ENCODE results near the gene AGAP1. TPM values are rescaled to one million over a fixed set of nuclear protein-coding genes. Genes with fewer than 3 reads are reported as not detected.

Gene AGAP1
- total RNA-seq, 2 donors from 2014 or later, result 19.1 to 20.8 TPM

GRCh38 chr2:236157366-236157765 lies 663.5 kb downstream of the AGAP1 start:
- Histone ChIP-seq H3K27me3 (replicated peaks; ENCODE audit: insufficient read depth) (no peaks in the 10 kb centered on the region), H3K27ac (no peak overlapping the region), H3K4me1 (ENCODE audit: control insufficient read depth in 1 of 2, low read depth in 2 of 2) (no peaks in the 10 kb centered on the region), H3K36me3 (no peaks in the 10 kb centered on the region), H3K4me3 (no peak overlapping the region), H3K9me3 (peaks cover 9% of the 10 kb centered on the region)
- TF ChIP-seq, protein P1, sequence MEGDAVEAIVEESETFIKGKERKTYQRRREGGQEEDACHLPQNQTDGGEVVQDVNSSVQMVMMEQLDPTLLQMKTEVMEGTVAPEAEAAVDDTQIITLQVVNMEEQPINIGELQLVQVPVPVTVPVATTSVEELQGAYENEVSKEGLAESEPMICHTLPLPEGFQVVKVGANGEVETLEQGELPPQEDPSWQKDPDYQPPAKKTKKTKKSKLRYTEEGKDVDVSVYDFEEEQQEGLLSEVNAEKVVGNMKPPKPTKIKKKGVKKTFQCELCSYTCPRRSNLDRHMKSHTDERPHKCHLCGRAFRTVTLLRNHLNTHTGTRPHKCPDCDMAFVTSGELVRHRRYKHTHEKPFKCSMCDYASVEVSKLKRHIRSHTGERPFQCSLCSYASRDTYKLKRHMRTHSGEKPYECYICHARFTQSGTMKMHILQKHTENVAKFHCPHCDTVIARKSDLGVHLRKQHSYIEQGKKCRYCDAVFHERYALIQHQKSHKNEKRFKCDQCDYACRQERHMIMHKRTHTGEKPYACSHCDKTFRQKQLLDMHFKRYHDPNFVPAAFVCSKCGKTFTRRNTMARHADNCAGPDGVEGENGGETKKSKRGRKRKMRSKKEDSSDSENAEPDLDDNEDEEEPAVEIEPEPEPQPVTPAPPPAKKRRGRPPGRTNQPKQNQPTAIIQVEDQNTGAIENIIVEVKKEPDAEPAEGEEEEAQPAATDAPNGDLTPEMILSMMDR (IDR thresholded peaks at IDR 0.05), result no peak
- DNase-seq (ENCODE audit: low spot score) (no peak), ATAC-seq (ENCODE audit: insufficient number of reproducible peaks, low FRiP score, low read depth) (no peak)

DNA sequence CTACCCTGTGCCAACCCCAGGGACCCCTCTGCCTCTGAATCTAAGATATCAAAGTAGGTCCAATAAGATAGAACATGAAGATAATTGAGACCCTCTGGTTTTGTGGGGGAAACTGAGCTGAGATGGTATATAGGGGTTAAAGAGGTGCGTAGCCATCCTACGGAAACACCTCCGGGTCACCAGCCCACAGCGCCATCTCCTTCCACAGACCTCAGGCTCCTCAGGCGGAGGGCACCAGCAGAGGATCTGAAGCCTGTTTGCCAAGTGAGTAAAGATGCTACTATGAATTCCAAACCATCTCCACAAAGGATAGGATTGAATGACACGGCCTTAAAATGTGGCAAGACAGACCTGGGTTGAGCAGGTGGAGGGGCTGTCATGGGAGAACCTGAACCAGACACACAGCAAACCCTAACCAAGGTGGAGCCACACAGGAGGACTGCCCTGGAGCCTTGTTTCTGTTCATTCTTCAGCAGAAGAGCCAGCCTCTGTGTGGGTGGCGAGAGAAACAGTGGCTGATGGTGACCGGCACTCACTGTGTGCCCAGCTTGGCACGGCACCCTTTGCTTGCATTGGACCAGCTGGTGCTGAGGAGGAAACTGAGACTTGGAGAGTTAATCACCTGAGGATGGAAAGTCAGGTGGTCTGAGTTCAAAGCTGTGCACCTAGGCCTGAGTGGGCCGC lies 664.1 kb downstream of the AGAP1 start:
- TF ChIP-seq, protein P1 (IDR thresholded peaks at IDR 0.05), result no peak
- H3K27me3 ChIP-seq (replicated peaks; ENCODE audit: insufficient read depth), result no peaks in the 10 kb centered on the region
- DNase-seq (ENCODE audit: low spot score), result no peak

GRCh38 chr2:236158969-236159777 lies 665.3 kb downstream of the AGAP1 start:
- no peak overlapping the region for H3K4me3 ChIP-seq
- peaks cover under 1% of the 10 kb centered on the region for H3K27me3 ChIP-seq (replicated peaks; ENCODE audit: insufficient read depth)
- H3K4me1 ChIP-seq (ENCODE audit: control insufficient read depth in 1 of 2, low read depth in 2 of 2), result peaks cover 2 to 11% of the 10 kb centered on the region in 2 donors
- TF ChIP-seq, protein P1 (IDR thresholded peaks at IDR 0.05), result no peak
- no peak for ATAC-seq (ENCODE audit: insufficient number of reproducible peaks, low FRiP score, low read depth)
- H3K9me3 ChIP-seq, result no peaks in the 10 kb centered on the region
- DNase-seq (ENCODE audit: low spot score), result no peak
- no peak overlapping the region for H3K27ac ChIP-seq
- H3K36me3 ChIP-seq, result no peaks in the 10 kb centered on the region

More for the DNA sequence above, 664.1 kb downstream of the AGAP1 start:
- Histone ChIP-seq H3K36me3 (no peaks in the 10 kb centered on the region), H3K9me3 (peaks cover 3% of the 10 kb centered on the region), H3K4me1 (ENCODE audit: control insufficient read depth in 1 of 2, low read depth in 2 of 2) (no peaks in the 10 kb centered on the region), H3K27ac (no peak overlapping the region), H3K4me3 (no peak overlapping the region)
- no peak for ATAC-seq (ENCODE audit: insufficient number of reproducible peaks, low FRiP score, low read depth)

DNA sequence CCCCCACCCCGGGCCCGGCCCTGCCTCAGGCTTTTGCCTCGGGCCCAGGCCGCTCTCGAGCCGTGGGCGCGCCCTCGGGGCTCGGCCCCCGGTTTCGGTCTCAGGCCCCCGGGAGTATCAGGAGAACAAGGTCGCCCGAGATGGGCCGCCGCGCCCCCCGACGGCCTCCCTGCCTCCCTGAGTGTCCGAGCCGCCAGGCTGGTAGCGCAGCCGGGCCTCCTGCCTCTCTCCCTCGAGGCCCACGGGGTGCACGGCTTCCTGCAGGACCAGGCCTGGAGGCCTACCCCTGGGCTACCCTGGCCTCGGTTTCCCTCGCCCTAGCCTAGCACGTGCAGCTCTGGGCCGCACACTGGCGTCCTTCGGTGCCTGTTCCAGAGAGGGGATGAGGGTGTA lies 665.9 kb downstream of the AGAP1 start:
- Histone ChIP-seq H3K4me3 (no peak overlapping the region), H3K4me1 (ENCODE audit: control insufficient read depth in 1 of 2, low read depth in 2 of 2) (peaks cover 8 to 17% of the 10 kb centered on the region in 2 donors), H3K36me3 (no peaks in the 10 kb centered on the region), H3K27ac (no peak overlapping the region), H3K27me3 (replicated peaks; ENCODE audit: insufficient read depth) (peaks cover 7% of the 10 kb centered on the region), H3K9me3 (no peaks in the 10 kb centered on the region)
- no peak for ATAC-seq (ENCODE audit: insufficient number of reproducible peaks, low FRiP score, low read depth)
- TF ChIP-seq, protein P1 (IDR thresholded peaks at IDR 0.05), result no peak
- no peak for DNase-seq (ENCODE audit: low spot score)

GRCh38 chr2:236160366-236161081 lies 666.7 kb downstream of the AGAP1 start:
- Histone ChIP-seq H3K27ac (no peak overlapping the region), H3K4me1 (ENCODE audit: control insufficient read depth in 1 of 2, low read depth in 2 of 2) (peaks cover 8 to 20% of the 10 kb centered on the region in 2 donors), H3K4me3 (no peak overlapping the region), H3K9me3 (no peaks in the 10 kb centered on the region), H3K27me3 (replicated peaks; ENCODE audit: insufficient read depth) (peaks cover 14% of the 10 kb centered on the region), H3K36me3 (no peaks in the 10 kb centered on the region)
- ATAC-seq (ENCODE audit: insufficient number of reproducible peaks, low FRiP score, low read depth) (no peak), DNase-seq (ENCODE audit: low spot score) (no peak)
- TF ChIP-seq, protein P1 (IDR thresholded peaks at IDR 0.05), result no peak

Data from thoracic aorta (tissue), 2 donors.